GM23338 (cell line): ENCODE results near the gene ABO.

Experiments
- CREB1 ChIP-seq: fragments of 250-450 bp; sonication (Bioruptor Pico); IDR thresholded peaks from 2 replicates; pipeline ENCODE4 v1.5.0; 2020; ENCODE audit warnings: low read depth, mild to moderate bottlenecking, moderate library complexity
- CTCF ChIP-seq, 2 experiments: fragments of 200-600 bp in 1 of 2; sonication (generic) in 1 of 2; conservative IDR thresholded peaks; 2 replicates each; pipeline versions ENCODE4 v1.5.1 to v1.6.1; 2016 to 2017; ENCODE audit warnings: antibody characterized with exemption in 2 of 2, low read depth in 2 of 2, mild to moderate bottlenecking in 2 of 2, moderate library complexity in 1 of 2
- EZH2 ChIP-seq: fragments of 200-600 bp; sonication (generic); IDR thresholded peaks from one replicate; pipeline ENCODE4 v1.8.0; 2017; ENCODE audit warnings: antibody characterized with exemption, mild to moderate bottlenecking, low read depth; ENCODE audit not compliant: unreplicated experiment
- ZNF114 ChIP-seq: fragments of 250-450 bp; sonication (Bioruptor Pico); IDR thresholded peaks from 2 replicates; pipeline ENCODE4 v1.5.0; 2020; ENCODE audit warnings: mild to moderate bottlenecking, moderate library complexity

- TF ChIP-seq CTCF (conservative IDR thresholded peaks at IDR 0.05; ENCODE audit: low read depth in 2 of 2) (no peak), EZH2 (no peak), ZNF114 (no peak), CREB1 (CRISPR knock-in tag) (no peak)
These were observed 22.5 kb downstream of the ABO start for GRCh38 chr9:133252301-133253020.
